ENCODE data around the gene JARID2. TPM values are rescaled to one million over a fixed set of nuclear protein-coding genes. Genes with fewer than 3 reads are reported as not detected.

JARID2 gene
- total RNA-seq, 1 donor from 2014 or later: 57.7 TPM

DNA sequence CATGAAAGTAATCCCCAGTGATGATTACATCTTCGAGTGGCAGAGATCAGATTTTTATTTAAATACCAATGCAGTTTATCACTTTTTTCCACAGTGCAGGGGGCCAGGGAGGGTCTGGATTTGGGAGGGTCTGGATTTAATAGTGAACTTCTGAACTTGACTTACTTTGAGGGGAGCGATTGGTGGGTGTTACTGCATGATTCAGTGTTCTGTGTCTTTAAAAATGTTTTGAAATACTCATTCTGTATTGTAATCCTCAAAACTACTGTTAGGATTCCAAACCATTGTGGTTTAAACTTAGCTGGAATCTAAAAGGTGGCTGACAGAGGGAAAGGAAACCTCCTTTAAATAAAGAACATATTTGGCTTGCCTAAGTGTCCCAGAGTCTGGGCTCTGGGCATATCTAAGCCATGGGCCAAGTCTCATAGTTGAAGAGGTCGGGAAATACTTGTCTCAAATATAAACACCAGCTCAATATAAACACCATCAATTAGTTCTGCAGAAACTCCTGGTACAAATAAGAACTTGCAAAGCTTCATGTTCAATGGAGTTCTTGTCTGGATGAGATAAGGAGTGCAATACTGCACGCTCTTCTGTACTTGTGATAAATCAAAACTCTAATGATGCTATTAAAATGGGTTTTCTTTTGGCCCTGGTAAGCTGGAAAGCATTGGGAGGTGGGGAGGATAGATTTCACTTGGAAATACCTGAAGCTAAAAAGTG, 14.4 kb downstream of the JARID2 start:
- peak overlapping the region; percentile 60 for H3K27ac Mint-ChIP-seq
- H3K36me3 Mint-ChIP-seq (ENCODE audit: low read depth): peaks cover 85% of the 10 kb centered on the region
- no peak for DNase-seq (ENCODE audit: low spot score)
- no peaks in the 10 kb centered on the region for H3K9me3 Mint-ChIP-seq
- H3K4me1 Mint-ChIP-seq (ENCODE audit: low read depth): peaks cover 85% of the 10 kb centered on the region
- no peaks in the 10 kb centered on the region for H3K27me3 Mint-ChIP-seq (ENCODE audit: low read depth)
- no peak overlapping the region for H3K4me3 Mint-ChIP-seq (ENCODE audit: low read depth)
- intact Hi-C loops (cut with micrococcal nuclease): no loop called here

DNA sequence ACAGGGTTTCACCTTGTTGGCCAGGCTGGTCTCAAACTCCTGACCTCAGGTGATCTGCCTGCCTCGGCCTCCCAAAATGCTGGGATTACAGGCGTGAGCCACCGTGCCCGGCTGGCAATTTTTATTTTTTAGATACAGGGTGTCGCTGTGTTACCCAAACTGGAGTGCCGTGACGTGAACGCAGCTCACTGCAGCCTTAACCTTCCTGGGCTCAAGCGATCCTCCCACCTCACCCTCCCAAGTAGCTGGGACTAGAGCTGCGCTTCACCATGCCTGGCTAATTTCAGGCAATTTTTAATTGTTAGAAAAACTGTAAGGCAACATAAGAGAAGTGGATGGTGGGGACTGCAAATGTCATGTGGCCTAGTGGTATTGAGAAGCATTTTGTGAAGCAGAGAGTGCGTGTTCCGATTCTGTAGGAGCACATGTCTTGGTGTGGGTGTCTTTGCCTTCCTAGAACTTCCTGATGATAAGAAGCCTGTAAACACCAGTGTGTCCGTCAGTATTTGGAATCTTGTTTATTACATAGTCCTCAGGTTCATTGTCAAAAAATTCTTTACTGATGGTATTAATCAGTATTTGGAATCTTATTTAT, 18.0 kb downstream of the JARID2 start:
- Mint-ChIP-seq H3K4me1 (ENCODE audit: low read depth) (peaks cover 90% of the 10 kb centered on the region), H3K4me3 (ENCODE audit: low read depth) (no peak overlapping the region), H3K27ac (peak overlapping the region; percentile 56), H3K9me3 (no peaks in the 10 kb centered on the region), H3K36me3 (ENCODE audit: low read depth) (peaks cover 81% of the 10 kb centered on the region), H3K27me3 (ENCODE audit: low read depth) (no peaks in the 10 kb centered on the region)
- intact Hi-C loops (cut with micrococcal nuclease): no loop called here
- DNase-seq (ENCODE audit: low spot score): no peak

GRCh38 chr6:15264412-15264811, 18.5 kb downstream of the JARID2 start:
- peaks cover 76% of the 10 kb centered on the region for H3K36me3 Mint-ChIP-seq (ENCODE audit: low read depth)
- peak overlapping the region; percentile 56 for H3K27ac Mint-ChIP-seq
- peaks cover 89% of the 10 kb centered on the region for H3K4me1 Mint-ChIP-seq (ENCODE audit: low read depth)
- no peaks in the 10 kb centered on the region for H3K9me3 Mint-ChIP-seq
- intact Hi-C loops (cut with micrococcal nuclease): no loop called here
- peak overlapping the region; percentile 47 for H3K4me3 Mint-ChIP-seq (ENCODE audit: low read depth)
- no peak for DNase-seq (ENCODE audit: low spot score)
- H3K27me3 Mint-ChIP-seq (ENCODE audit: low read depth): no peaks in the 10 kb centered on the region

- no peak overlapping the region for H3K4me3 Mint-ChIP-seq (ENCODE audit: low read depth)
- H3K9me3 Mint-ChIP-seq: no peaks in the 10 kb centered on the region
- intact Hi-C loops (cut with micrococcal nuclease): no loop called here
- H3K4me1 Mint-ChIP-seq (ENCODE audit: low read depth): peaks cover 86% of the 10 kb centered on the region
- H3K27ac Mint-ChIP-seq: peak overlapping the region; percentile 17
- H3K36me3 Mint-ChIP-seq (ENCODE audit: low read depth): peaks cover 75% of the 10 kb centered on the region
- no peak for DNase-seq (ENCODE audit: low spot score)
- H3K27me3 Mint-ChIP-seq (ENCODE audit: low read depth): no peaks in the 10 kb centered on the region
Measured at GRCh38 chr6:15264902-15265761, 19.3 kb downstream of the JARID2 start.

DNA sequence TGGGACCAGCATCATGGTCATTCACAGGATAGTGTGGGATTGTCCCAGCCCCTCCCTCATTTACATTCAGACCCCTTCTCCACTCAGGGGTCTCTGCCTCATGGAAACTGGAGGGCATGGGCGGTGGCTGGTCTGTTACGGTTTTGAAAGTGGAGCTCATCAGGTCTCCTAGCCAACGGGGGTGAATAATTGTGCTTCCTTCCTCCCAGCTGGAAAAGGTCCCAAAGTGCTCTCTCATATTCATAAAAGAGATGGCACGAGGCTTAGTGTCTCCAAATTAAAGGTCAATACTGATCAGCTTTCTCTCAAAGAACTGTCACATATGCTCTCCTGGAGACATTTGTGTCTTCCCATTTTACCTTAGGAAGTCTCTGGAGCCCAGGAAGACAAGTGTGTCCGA, 19.9 kb downstream of the JARID2 start:
- H3K27me3 Mint-ChIP-seq (ENCODE audit: low read depth): no peaks in the 10 kb centered on the region
- no peak overlapping the region for H3K4me3 Mint-ChIP-seq (ENCODE audit: low read depth)
- intact Hi-C loops (cut with micrococcal nuclease): no loop called here
- no peak overlapping the region for H3K27ac Mint-ChIP-seq
- no peaks in the 10 kb centered on the region for H3K9me3 Mint-ChIP-seq
- no peak for DNase-seq (ENCODE audit: low spot score)
- H3K4me1 Mint-ChIP-seq (ENCODE audit: low read depth): peaks cover 82% of the 10 kb centered on the region
- H3K36me3 Mint-ChIP-seq (ENCODE audit: low read depth): peaks cover 73% of the 10 kb centered on the region

GRCh38 chr6:15266423-15266996, 20.6 kb downstream of the JARID2 start:
- Mint-ChIP-seq H3K4me3 (ENCODE audit: low read depth) (no peak overlapping the region), H3K9me3 (no peaks in the 10 kb centered on the region), H3K36me3 (ENCODE audit: low read depth) (peaks cover 72% of the 10 kb centered on the region), H3K27me3 (ENCODE audit: low read depth) (no peaks in the 10 kb centered on the region), H3K4me1 (ENCODE audit: low read depth) (peaks cover 81% of the 10 kb centered on the region), H3K27ac (peak overlapping the region; percentile 61)
- no peak for DNase-seq (ENCODE audit: low spot score)
- intact Hi-C loops (cut with micrococcal nuclease): no loop called here

GRCh38 chr6:15267221-15267620, 21.4 kb downstream of the JARID2 start:
- Mint-ChIP-seq H3K4me1 (ENCODE audit: low read depth) (peaks cover 80% of the 10 kb centered on the region), H3K36me3 (ENCODE audit: low read depth) (peaks cover 71% of the 10 kb centered on the region), H3K27me3 (ENCODE audit: low read depth) (no peaks in the 10 kb centered on the region), H3K9me3 (no peaks in the 10 kb centered on the region), H3K27ac (peak overlapping the region; percentile 42), H3K4me3 (ENCODE audit: low read depth) (no peak overlapping the region)
- intact Hi-C loops (cut with micrococcal nuclease): no loop called here
- no peak for DNase-seq (ENCODE audit: low spot score)

DNA sequence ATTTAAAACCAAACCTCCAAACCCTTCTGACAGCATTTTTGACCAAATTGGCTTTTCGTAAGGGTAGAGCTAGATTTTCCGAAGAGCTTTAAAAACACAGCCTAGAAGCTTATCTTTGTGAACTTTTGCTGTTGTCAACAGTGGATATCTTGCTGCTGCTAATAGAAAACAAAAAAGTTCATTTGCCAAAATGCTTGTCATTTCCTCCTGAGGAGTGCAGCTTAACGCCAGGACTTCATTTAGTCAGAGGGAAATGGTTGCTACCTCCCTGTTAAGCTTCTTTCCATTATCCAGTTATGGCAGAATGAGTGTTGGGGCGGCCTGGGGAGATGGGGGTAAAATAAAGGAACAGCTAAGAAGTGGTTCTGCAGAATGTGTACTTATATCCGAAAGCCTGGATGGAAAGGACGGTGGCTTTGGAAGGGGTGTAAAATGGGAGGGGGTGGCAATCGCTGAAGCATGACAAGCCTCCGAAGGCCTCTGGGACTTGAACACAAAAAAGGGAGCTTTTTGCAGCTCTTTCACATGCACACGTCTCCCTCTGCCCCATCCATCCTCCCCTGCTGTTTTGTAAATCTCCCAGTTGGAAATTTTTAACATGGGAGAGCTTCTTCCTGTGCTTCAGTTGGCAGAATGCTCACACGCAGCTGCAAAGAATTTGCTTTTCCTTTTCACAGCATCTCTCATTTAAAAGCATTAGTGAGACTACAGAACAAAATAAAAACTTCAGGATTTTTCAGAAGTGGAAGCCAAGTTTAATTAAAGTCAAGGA, 22.5 kb downstream of the JARID2 start:
- Mint-ChIP-seq H3K9me3 (no peaks in the 10 kb centered on the region), H3K36me3 (ENCODE audit: low read depth) (peaks cover 71% of the 10 kb centered on the region), H3K27ac (peak overlapping the region; percentile 42), H3K4me1 (ENCODE audit: low read depth) (peaks cover 78% of the 10 kb centered on the region), H3K27me3 (ENCODE audit: low read depth) (no peaks in the 10 kb centered on the region), H3K4me3 (ENCODE audit: low read depth) (no peak overlapping the region)
- no peak for DNase-seq (ENCODE audit: low spot score)
- intact Hi-C loops (cut with micrococcal nuclease): no loop called here

- no peak for DNase-seq (ENCODE audit: low spot score)
- Mint-ChIP-seq H3K4me3 (ENCODE audit: low read depth) (no peak overlapping the region), H3K27me3 (ENCODE audit: low read depth) (no peaks in the 10 kb centered on the region), H3K27ac (no peak overlapping the region), H3K9me3 (no peaks in the 10 kb centered on the region), H3K4me1 (ENCODE audit: low read depth) (peaks cover 74% of the 10 kb centered on the region), H3K36me3 (ENCODE audit: low read depth) (peaks cover 76% of the 10 kb centered on the region)
- intact Hi-C loops (cut with micrococcal nuclease): no loop called here
Measured at GRCh38 chr6:15269011-15269410, 23.1 kb downstream of the JARID2 start.

DNA sequence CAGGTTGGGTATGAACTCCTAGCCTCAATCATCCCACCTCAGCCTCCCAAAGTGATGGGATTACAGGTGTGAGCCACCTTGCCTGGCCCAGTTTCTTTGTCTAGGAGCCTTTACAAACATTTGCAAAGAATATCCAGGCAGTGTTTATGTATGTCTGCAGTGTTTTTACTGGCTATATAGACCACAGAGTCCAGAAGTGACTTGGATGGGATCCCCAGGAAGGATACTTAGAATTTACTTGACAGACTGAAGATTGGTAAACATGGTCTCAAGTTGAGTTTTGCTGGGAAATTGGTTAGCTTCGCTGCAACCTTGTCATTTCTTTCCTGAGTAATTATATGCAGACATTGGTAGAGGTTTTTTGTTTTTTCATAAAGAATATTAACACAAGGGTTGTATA, 23.8 kb downstream of the JARID2 start:
- intact Hi-C loops (cut with micrococcal nuclease): no loop called here
- Mint-ChIP-seq H3K27ac (no peak overlapping the region), H3K36me3 (ENCODE audit: low read depth) (peaks cover 76% of the 10 kb centered on the region), H3K4me3 (ENCODE audit: low read depth) (no peak overlapping the region), H3K4me1 (ENCODE audit: low read depth) (peaks cover 74% of the 10 kb centered on the region), H3K9me3 (no peaks in the 10 kb centered on the region), H3K27me3 (ENCODE audit: low read depth) (no peaks in the 10 kb centered on the region)
- DNase-seq (ENCODE audit: low spot score): no peak

DNA sequence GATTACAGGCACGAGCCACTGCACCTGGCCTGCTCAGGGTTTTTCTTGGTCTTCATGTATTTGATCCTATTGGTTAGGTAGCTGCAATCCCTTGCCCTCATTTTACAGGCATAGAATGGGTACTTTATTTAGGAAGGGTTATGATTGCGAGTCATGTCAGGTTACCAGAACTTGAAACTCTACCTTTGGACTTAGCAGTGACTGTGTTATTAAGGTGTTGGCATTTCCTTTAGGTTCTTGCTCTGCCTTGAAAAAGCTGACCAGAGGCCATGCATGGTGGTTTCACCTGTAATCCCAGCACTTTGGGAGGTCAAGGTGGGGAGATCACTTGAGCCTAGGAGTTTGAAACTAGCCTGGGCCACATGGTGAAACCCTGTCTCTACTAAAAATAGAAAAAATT, 24.5 kb downstream of the JARID2 start:
- Mint-ChIP-seq H3K4me1 (ENCODE audit: low read depth) (peaks cover 71% of the 10 kb centered on the region), H3K27ac (no peak overlapping the region), H3K9me3 (no peaks in the 10 kb centered on the region), H3K4me3 (ENCODE audit: low read depth) (no peak overlapping the region), H3K27me3 (ENCODE audit: low read depth) (no peaks in the 10 kb centered on the region), H3K36me3 (ENCODE audit: low read depth) (peaks cover 76% of the 10 kb centered on the region)
- no peak for DNase-seq (ENCODE audit: low spot score)
- intact Hi-C loops (cut with micrococcal nuclease): no loop called here

DNA sequence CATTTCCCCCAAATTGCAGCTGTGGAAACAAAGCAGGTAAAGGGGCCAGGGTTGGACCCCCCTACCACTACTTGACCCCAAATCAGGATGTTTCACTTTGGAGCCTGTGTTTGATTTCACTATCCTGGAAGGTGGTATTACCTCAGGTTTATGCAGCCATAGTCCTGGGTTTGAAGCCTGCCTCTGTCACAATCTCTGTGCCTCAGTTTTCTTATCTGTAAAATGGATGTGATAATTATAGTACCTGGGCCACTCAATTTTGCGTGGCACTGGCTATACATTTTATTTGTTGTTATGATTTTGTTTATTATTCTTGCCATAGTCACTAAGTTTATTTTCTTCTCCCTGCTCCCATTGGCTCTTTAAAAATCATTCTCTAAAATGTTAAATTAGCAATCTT, 26.7 kb downstream of the JARID2 start:
- Mint-ChIP-seq H3K9me3 (no peaks in the 10 kb centered on the region), H3K36me3 (ENCODE audit: low read depth) (peaks cover 70% of the 10 kb centered on the region)
- intact Hi-C loops (cut with micrococcal nuclease): no loop called here

More for the DNA sequence above, 26.7 kb downstream of the JARID2 start:
- DNase-seq (ENCODE audit: low spot score): no peak
- Mint-ChIP-seq H3K4me3 (ENCODE audit: low read depth) (no peak overlapping the region), H3K4me1 (ENCODE audit: low read depth) (peaks cover 65% of the 10 kb centered on the region), H3K27ac (no peak overlapping the region), H3K27me3 (ENCODE audit: low read depth) (no peaks in the 10 kb centered on the region)

Data from activated T-helper 2 cell treated with anti-CD3 and anti-CD28 coated beads, Interferon-gamma antibody, Interleukin-2, Interleukin-4, amounts not matched to agents 10 μg/mL and 5 μg/mL and 100 μg/mL, durations not matched to agents 14 hours and 24 hours and 36 hours (primary cell).